OCI-LY3 (cell line): ENCODE measurements around the gene MAP3K9.

ENCODE experiments used
- CTCF ChIP-seq: fragments of 200-600, 300-600 bp; sonication (generic); IDR thresholded peaks from 2 replicates; pipeline ENCODE4 v1.5.1; 2014; ENCODE audit warnings: antibody characterized with exemption, low read length, low read depth
- EZH2phosphoT487 ChIP-seq: fragments of 200-600 bp; shearing (Covaris generic); IDR thresholded peaks from 2 replicates; pipeline ENCODE4 v1.6.1; 2018; ENCODE audit warnings: antibody characterized with exemption, mixed run types, low read depth

GRCh38 chr14:70803321-70804310, 5.7 kb downstream of the MAP3K9 start:
- TF ChIP-seq CTCF (no peak), EZH2phosphoT487 (no peak)
